Measurements from ENCODE around the gene ANO2.
"Not testable (repeated sequence)": the region's sequence is repeated elsewhere in the genome, so short reads cannot be mapped to it uniquely, and the experiment has no call there.

The ANO2 gene

GRCh38 chr12:5716976-5717375 lies 228.1 kb downstream of the ANO2 start:
- DNase-seq, result no peak

GRCh38 chr12:5716201-5716600 lies 228.9 kb downstream of the ANO2 start:
- no peak for DNase-seq

- no peak for DNase-seq
These were observed 230.0 kb downstream of the ANO2 start for GRCh38 chr12:5715021-5715420.

- no peak for DNase-seq
These were observed 231.4 kb downstream of the ANO2 start for GRCh38 chr12:5713599-5714081.

GRCh38 chr12:5710260-5710878 lies 234.7 kb downstream of the ANO2 start:
- DNase-seq, result no peak

- no peak for DNase-seq
These were observed 236.7 kb downstream of the ANO2 start for GRCh38 chr12:5708371-5708770.

- DNase-seq, result no peak
These were observed 238.8 kb downstream of the ANO2 start for GRCh38 chr12:5706247-5706646.

- no peak for DNase-seq
These were observed 239.3 kb downstream of the ANO2 start for GRCh38 chr12:5705791-5706190.

GRCh38 chr12:5694759-5695409 lies 250.2 kb downstream of the ANO2 start:
- DNase-seq, result no peak

GRCh38 chr12:5692850-5693249 lies 252.2 kb downstream of the ANO2 start:
- DNase-seq, result no peak

GRCh38 chr12:5691943-5692342 lies 253.1 kb downstream of the ANO2 start:
- no peak for DNase-seq

GRCh38 chr12:5690240-5690639 lies 254.8 kb downstream of the ANO2 start:
- DNase-seq, result no peak

GRCh38 chr12:5689773-5690172 lies 255.3 kb downstream of the ANO2 start:
- no peak for DNase-seq

GRCh38 chr12:5688226-5688625 lies 256.8 kb downstream of the ANO2 start:
- no peak for DNase-seq

- no peak for DNase-seq
These were observed 259.1 kb downstream of the ANO2 start for GRCh38 chr12:5685935-5686334.

GRCh38 chr12:5684989-5685388 lies 260.1 kb downstream of the ANO2 start:
- DNase-seq, result no peak

GRCh38 chr12:5682581-5682980 lies 262.5 kb downstream of the ANO2 start:
- DNase-seq, result no peak

GRCh38 chr12:5678176-5678575 lies 266.9 kb downstream of the ANO2 start:
- DNase-seq, result no peak

GRCh38 chr12:5669624-5670023 lies 275.4 kb downstream of the ANO2 start:
- DNase-seq, result not testable (repeated sequence)

- no peak for DNase-seq
These were observed 279.4 kb downstream of the ANO2 start for GRCh38 chr12:5665615-5666014.

- DNase-seq, result no peak
These were observed 283.2 kb downstream of the ANO2 start for GRCh38 chr12:5661811-5662210.

GRCh38 chr12:5660238-5660637 lies 284.8 kb downstream of the ANO2 start:
- no peak for DNase-seq

GRCh38 chr12:5658339-5658941 lies 286.6 kb downstream of the ANO2 start:
- DNase-seq, result not testable (repeated sequence)

- DNase-seq, result no peak
These were observed 288.2 kb downstream of the ANO2 start for GRCh38 chr12:5656836-5657235.
